Smooth muscle cell of the umbilical artery (primary cell): ENCODE data around the gene OGDH. TPM values are rescaled to one million over a fixed set of nuclear protein-coding genes. Genes with fewer than 3 reads are reported as not detected.

Experiments used
- total RNA-seq: library from RNA; depleted of rRNA; stranded (reverse); fragments of >200 nt; gene quantifications from 2 replicates; pipeline ENCODE4 v1.2.3, GENCODE V29; 2014

The OGDH gene
- total RNA-seq: 79.6 and 136 TPM in 2 replicates

DNA sequence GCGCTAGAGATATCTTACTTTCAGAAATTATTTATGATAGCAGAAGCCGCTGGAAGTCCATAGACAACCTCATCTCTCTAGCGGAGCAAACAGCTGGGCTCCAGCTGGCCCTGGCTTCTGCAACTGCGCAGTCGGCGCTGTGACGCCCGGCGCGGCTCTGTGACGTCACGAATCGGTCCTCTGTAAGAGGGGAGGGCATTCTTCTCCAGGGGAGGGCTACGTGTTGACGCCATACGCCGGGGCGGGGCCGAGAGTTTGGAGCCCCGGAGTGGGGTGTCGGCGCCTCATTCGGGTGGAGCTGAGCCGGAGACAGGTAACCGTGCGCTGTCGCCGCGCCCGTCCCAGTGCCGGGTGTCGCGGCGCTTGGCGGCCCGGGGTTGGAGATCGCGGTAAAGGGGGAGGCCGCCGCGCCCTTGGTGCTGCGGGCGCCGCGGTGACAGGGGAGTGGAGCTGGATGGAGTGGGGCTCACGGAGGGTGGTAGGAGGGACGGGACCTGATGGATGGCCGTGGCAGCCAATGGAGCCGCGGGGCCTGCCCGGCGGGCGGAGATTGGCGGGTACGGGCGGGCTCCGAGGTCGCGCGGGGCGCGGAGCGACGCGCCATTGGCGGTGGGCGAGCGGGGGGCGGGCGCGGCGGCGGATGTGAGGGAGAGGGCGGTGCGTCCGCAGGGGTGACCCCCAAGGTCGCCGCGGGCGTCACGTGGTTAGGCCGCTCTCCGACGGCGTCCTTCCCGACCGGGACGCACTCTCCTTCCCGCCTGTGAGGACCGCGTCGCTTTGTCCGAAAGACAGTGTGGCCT is at the start of gene OGDH:
Gene OGDH, plus strand, starts transcription at position 287 of the 800 bp plus-strand sequence. CDS start 17,717 bp downstream, outside the sequence.

DNA sequence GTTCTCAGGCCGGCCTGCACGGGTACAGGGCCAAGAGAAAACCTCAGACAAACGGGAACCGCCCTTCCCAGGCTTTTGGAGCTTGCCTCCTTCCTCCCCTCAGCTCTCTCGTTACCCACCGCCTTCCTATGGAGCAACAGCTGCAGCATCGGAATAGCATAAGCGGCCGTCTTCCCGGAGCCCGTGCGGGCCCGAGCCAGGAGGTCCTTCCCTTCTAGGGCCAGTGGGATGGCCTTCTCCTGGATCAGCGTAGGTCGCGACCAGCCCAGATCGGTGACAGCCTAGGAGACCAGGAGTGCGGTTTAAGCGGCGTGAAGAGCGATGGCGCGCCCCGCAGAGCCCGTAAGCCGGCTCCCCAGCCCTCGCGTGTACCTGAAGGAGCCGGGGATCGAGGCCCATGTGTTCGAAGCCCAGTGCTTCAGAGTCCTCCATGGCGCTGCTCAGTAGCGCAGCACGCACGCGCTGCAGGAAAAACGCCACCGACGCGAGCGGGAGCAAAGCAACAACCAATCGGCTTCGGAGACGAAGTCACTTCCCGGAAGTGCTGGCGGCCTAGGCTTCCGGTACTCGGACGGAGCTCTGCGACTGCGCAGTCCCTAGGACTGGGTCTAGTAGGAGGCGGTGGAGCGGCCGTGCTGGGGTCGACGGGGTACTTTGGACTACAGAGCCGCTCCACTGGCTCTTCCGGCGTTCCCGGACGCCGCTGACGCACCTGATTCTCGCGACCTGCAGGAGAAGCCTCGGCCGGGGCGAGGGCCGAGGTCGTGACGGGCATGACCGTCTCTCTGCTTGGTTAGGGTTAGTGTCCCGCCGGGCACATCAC is 32.8 kb upstream of the OGDH start, which contains the start of gene DDX56:
Gene DDX56, minus strand, starts transcription at position 445 of the 823 bp plus-strand sequence. Its CDS starts 13 bp downstream, at position 432.

DNA sequence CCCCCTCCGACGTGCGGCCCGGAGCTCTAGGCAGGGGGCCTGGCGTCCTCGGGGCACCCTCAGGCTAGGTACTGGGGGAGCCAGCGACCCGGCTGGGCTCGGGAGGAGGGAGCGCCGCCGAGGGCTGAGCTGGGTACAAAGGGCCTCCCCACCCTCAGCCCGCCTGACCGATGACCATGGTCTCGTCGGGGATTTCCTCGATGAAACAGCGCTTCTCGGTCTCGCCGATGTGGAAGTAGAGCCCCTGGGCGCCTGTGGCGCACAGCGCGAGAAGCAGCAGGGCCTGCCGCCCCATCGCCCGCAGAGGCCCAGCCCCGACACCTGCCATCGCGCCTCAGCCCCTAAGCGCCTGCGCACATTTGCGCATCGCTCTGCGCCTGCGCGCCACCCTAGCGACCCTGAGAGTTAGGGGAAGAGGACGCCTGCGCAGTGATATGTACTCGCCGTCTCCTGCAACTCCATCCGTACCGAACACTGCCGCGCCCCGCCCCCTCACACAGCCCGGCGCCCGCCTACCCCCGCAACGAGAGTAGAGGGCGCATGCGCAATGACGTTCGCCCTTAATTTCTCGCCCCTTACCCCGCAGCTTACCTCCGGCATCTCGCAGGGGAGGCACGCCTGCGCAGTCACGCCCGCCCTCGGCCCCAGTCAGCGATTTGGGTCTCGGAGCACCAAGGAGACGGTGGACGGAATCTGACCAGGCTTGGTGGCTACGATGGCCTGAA is 24.4 kb upstream of the OGDH start, which contains the start of gene TMED4:
Gene TMED4, minus strand, starts transcription at position 353 of the 725 bp plus-strand sequence. Its CDS starts 25 bp downstream, at position 328.

DNA sequence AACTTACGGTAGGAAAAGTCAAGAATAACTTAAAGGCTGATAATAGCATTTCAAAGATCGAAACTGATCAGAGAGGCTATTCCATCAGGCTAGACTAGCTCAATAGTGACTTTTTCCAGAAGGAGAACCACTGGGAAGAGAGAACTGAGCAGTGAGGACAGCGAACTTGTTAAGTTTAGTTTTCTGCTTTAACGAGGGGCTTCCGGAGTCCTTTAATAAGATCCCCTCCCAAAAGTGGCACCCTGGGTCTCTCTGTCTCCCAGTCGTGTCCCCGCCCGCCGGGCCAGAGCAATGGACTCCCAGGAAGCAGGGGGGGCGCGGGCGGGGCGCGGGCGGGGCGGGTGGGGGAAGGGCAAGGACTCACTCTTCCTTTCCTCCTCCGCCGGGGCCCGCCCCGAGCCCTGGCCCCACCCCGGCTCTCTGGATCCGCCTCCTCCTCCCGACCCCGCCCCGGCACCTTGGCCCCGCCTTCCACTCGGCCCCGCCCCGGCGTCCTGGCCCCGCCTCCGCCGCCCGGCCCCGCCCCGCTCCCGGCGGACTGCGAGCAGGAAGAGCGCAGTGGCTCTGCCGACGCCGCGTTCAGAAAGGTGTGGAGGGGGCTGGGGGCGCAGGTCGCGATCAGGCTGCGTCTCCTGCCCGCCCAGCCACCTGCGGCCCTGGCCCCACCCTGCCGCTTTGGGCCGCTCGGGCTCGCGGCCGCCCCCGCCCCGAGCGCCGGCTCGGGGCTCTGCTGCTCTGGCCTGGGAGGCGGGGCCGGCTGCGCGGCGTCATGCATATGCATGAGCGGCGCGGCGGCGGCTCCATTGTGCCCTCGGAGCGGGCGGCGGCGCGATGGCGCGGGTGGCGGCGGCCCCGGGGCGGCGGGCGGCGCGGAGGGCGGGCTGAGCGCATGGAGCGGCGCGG is 141.9 kb downstream of the OGDH start, which contains the start of gene ZMIZ2:
Gene ZMIZ2, plus strand, starts transcription at position 803 of the 903 bp plus-strand sequence. CDS start 7,403 bp downstream, outside the sequence.

Other genes with a start within 250 kb of the OGDH start
- gene NUDCD3, start 116.0 kb upstream of the OGDH start, total RNA-seq: 53.7 and 110 TPM in 2 replicates
- gene NPC1L1, start 65.3 kb upstream of the OGDH start, total RNA-seq: under 0.01 TPM in 1 of 2 replicates, not detected in the other
- gene DDX56, start 32.7 kb upstream of the OGDH start, total RNA-seq: 39.8 and 48.2 TPM in 2 replicates
- 189 and 242 TPM in 2 replicates for gene TMED4, start 24.4 kb upstream of the OGDH start, total RNA-seq
- gene ZMIZ2, start 142.2 kb downstream of the OGDH start, total RNA-seq: 9.8 and 21.3 TPM in 2 replicates
- gene PPIA, start 190.1 kb downstream of the OGDH start, total RNA-seq: 1,673 and 2,143 TPM in 2 replicates
- 168 and 169 TPM in 2 replicates for gene H2AZ2, start 241.5 kb downstream of the OGDH start, total RNA-seq